A549 (cell line): Measurements from ENCODE around the gene MSH6.

ENCODE experiments used
- CTCF ChIP-seq: fragments of >200 bp; sonication (Bioruptor Twin); formaldehyde crosslinking; IDR thresholded peaks from 3 replicates; pipeline ENCODE4 v1.5.1; 2016
- HEYL ChIP-seq: fragments of 250-450 bp; sonication (Bioruptor Pico); IDR thresholded peaks from 2 replicates; pipeline ENCODE4 v1.8.0; 2021; ENCODE audit warnings: mild to moderate bottlenecking, moderate library complexity
- RAD21 ChIP-seq, 2 experiments: fragments of >200 bp in 1 of 2; sonication (Bioruptor Twin) in 1 of 2; formaldehyde crosslinking in 1 of 2; IDR thresholded peaks in 1 of 2; conservative IDR thresholded peaks in 1 of 2; 2 replicates in 1 of 2; 3 replicates in 1 of 2; pipeline ENCODE4 v1.6.1; 2012 to 2018; ENCODE audit warnings: inconsistent platforms in 1 of 2
- RCOR1 ChIP-seq: fragments of 150-350 bp; IDR thresholded peaks from 2 replicates; pipeline ENCODE4 v1.6.1; 2014; ENCODE audit warnings: antibody characterized with exemption, low read length, low read depth
- TF ChIP-seq, protein P1 (sequence below): IDR thresholded peaks from 2 replicates; pipeline ENCODE4 v1.6.1; 2012; ENCODE audit warnings: low read depth, borderline replicate concordance
- TF ChIP-seq, protein P2 (sequence below): fragments of 150-350 bp; IDR thresholded peaks from 2 replicates; pipeline ENCODE4 v1.6.1; 2014; ENCODE audit warnings: low read depth, mild to moderate bottlenecking, low read length

DNA sequence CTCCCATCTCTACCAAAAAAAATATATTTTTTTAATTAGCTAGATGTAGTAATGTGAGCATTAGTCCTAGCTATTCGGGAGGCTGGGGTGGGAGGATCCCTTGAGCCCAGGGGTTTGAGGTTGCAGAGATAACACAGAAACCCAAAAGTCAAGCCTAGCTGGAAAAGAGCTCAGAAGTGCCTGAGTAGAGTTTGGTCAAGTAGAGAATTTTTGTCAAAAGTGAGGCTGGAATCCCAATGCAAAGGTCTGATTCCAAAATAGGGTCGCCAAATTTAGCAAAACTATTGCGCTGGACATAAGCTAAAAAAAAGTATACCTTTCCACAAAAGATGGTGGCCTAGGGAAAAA is 15.5 kb upstream of the MSH6 start:
- TF ChIP-seq RCOR1 (no peak), CTCF (no peak), HEYL (CRISPR knock-in tag) (no peak), RAD21 (conservative IDR thresholded peaks at IDR 0.05 in 1 of 2, IDR thresholded peaks at IDR 0.05 in 1 of 2) (no peak)
- TF ChIP-seq, protein P1, sequence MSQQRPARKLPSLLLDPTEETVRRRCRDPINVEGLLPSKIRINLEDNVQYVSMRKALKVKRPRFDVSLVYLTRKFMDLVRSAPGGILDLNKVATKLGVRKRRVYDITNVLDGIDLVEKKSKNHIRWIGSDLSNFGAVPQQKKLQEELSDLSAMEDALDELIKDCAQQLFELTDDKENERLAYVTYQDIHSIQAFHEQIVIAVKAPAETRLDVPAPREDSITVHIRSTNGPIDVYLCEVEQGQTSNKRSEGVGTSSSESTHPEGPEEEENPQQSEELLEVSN: no peak
- TF ChIP-seq, protein P2, sequence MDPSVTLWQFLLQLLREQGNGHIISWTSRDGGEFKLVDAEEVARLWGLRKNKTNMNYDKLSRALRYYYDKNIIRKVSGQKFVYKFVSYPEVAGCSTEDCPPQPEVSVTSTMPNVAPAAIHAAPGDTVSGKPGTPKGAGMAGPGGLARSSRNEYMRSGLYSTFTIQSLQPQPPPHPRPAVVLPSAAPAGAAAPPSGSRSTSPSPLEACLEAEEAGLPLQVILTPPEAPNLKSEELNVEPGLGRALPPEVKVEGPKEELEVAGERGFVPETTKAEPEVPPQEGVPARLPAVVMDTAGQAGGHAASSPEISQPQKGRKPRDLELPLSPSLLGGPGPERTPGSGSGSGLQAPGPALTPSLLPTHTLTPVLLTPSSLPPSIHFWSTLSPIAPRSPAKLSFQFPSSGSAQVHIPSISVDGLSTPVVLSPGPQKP: no peak
